Astrocyte (in vitro differentiated cells and primary cell): ENCODE measurements around the gene NGFR. TPM values are rescaled to one million over a fixed set of nuclear protein-coding genes. Genes with fewer than 3 reads are reported as not detected.

Experiments used
- DNase-seq: peaks from one replicate; pipeline ENCODE4 v3.0.0-alpha.2; 2010; ENCODE audit warnings: low read depth
- FAIRE-seq: peaks from 2 replicates; lab custom pipeline; 2011; peaks lifted over from hg19 to GRCh38; lab: Jason Lieb, UNC
- H2AFZ ChIP-seq: 2 replicates; pipeline ENCODE4 v1.6.0; 2012; ENCODE audit warnings: low read depth, low read length, inconsistent platforms
- H3K27ac ChIP-seq: 2 replicates; pipeline ENCODE4 v1.5.1; 2011; ENCODE audit warnings: low read depth, low read length, inconsistent platforms
- H3K27me3 ChIP-seq: 2 replicates; pipeline ENCODE4 v1.6.0; 2011; ENCODE audit warnings: low read length, inconsistent platforms; ENCODE audit not compliant: insufficient read depth
- H3K36me3 ChIP-seq: 2 replicates; pipeline ENCODE4 v1.5.1; 2011; ENCODE audit warnings: low read length, inconsistent platforms; ENCODE audit not compliant: insufficient read depth
- H3K4me1 ChIP-seq: 2 replicates; pipeline ENCODE4 v1.5.1; 2011; ENCODE audit warnings: low read length, inconsistent platforms; ENCODE audit not compliant: insufficient read depth
- H3K4me2 ChIP-seq: 2 replicates; pipeline ENCODE4 v1.6.0; 2012; ENCODE audit warnings: low read length, inconsistent platforms
- H3K4me3 ChIP-seq: 2 replicates; pipeline ENCODE4 v1.5.1; 2011; ENCODE audit warnings: low read depth, mild to moderate bottlenecking, low read length, inconsistent platforms; ENCODE audit not compliant: insufficient read depth
- H3K79me2 ChIP-seq: 2 replicates; pipeline ENCODE4 v1.6.0; 2012; ENCODE audit warnings: mild to moderate bottlenecking, low read length, inconsistent platforms; ENCODE audit not compliant: insufficient read depth
- H3K9ac ChIP-seq: 2 replicates; pipeline ENCODE4 v1.6.0; 2012; ENCODE audit warnings: mild to moderate bottlenecking, low read length, inconsistent platforms
- H3K9me3 ChIP-seq: 2 replicates; pipeline ENCODE4 v1.5.1; 2012; ENCODE audit warnings: low read depth, mild to moderate bottlenecking, low read length, inconsistent platforms; ENCODE audit not compliant: insufficient read depth
- H4K20me1 ChIP-seq: 2 replicates; pipeline ENCODE4 v1.6.0; 2012; ENCODE audit warnings: low read length, inconsistent platforms; ENCODE audit not compliant: insufficient read depth
- H3K27ac Mint-ChIP-seq: one replicate; pipeline ENCODE4 v1.8.0; 2021; ENCODE audit warnings: mild to moderate bottlenecking, mixed read lengths; ENCODE audit not compliant: unreplicated experiment
- H3K27me3 Mint-ChIP-seq: one replicate; pipeline ENCODE4 v1.8.0; 2021; ENCODE audit warnings: low read depth, mixed read lengths; ENCODE audit not compliant: unreplicated experiment
- H3K36me3 Mint-ChIP-seq: one replicate; pipeline ENCODE4 v1.8.0; 2021; ENCODE audit warnings: low read depth, mixed read lengths; ENCODE audit not compliant: unreplicated experiment
- H3K4me1 Mint-ChIP-seq: one replicate; pipeline ENCODE4 v1.8.0; 2021; ENCODE audit warnings: low read depth, mixed read lengths; ENCODE audit not compliant: unreplicated experiment
- H3K4me3 Mint-ChIP-seq: one replicate; pipeline ENCODE4 v1.8.0; 2021; ENCODE audit warnings: mild to moderate bottlenecking, moderate library complexity, mixed read lengths; ENCODE audit not compliant: unreplicated experiment
- H3K9me3 Mint-ChIP-seq: one replicate; pipeline ENCODE4 v1.8.0; 2021; ENCODE audit warnings: mild to moderate bottlenecking, mixed read lengths; ENCODE audit not compliant: unreplicated experiment
- EZH2 ChIP-seq: IDR thresholded peaks from 2 replicates; pipeline ENCODE4 v1.6.1; 2012; ENCODE audit warnings: mild to moderate bottlenecking, low read length, inconsistent platforms; ENCODE audit not compliant: insufficient read depth
- total RNA-seq: library from RNA; stranded (reverse); gene quantifications from 2 replicates; pipeline ENCODE4 v1.2.1, GENCODE V29; 2021
- TF ChIP-seq, protein P1 (sequence below): IDR thresholded peaks from 2 replicates; pipeline ENCODE4 v1.5.1; 2011; ENCODE audit warnings: low read depth, mild to moderate bottlenecking, inconsistent platforms, low read length, moderate library complexity; ENCODE audit not compliant: insufficient read depth

Gene NGFR
- total RNA-seq, 1 donor from 2014 or later = 0.64 TPM

DNA sequence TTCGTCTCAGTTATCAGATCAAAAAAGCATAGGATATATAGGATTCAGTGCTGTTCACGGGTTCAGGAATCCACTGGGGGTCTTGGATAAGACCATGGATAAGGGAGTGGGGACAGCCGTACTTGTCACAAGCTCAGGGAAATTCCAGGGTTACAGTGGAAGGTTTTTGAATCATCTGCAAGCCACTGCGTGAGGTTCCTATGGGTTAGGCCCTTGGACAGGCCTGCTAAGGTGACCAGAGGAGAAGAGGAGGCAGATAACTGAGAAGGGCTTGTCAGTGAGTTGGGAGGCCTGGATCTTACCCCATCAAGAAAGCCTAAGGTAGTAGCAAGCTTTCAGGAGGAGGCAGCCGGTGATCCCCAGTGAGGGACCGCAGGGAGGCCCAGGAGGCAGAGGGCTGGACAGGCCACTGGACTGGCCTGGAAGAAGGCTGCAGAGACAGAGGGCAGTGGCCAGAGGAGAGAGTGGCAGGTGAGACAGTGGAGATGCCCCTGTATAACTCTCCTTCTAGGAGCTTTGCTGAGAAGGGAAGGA, 27.3 kb downstream of the NGFR start:
- peaks cover 46% of the 10 kb centered on the region for H3K27me3 ChIP-seq
- H3K27me3 Mint-ChIP-seq = peaks cover 83% of the 10 kb centered on the region
- H3K36me3 ChIP-seq = no peaks in the 10 kb centered on the region
- no peak overlapping the region for H3K9ac ChIP-seq
- no peak overlapping the region for H3K4me2 ChIP-seq
- H3K36me3 Mint-ChIP-seq = peaks cover 2% of the 10 kb centered on the region
- TF ChIP-seq EZH2 = no peak
- H3K4me3 Mint-ChIP-seq = no peak overlapping the region
- H3K27ac Mint-ChIP-seq = no peak overlapping the region
- no peaks in the 10 kb centered on the region for H3K79me2 ChIP-seq
- no peak overlapping the region for H3K27ac ChIP-seq
- H3K9me3 Mint-ChIP-seq = peaks cover 6% of the 10 kb centered on the region
- FAIRE-seq = no peak
- H3K4me3 ChIP-seq = no peak overlapping the region
- H3K4me1 ChIP-seq = no peaks in the 10 kb centered on the region
- no peak overlapping the region for H2AFZ ChIP-seq
- no peak for DNase-seq
- H3K9me3 ChIP-seq = no peaks in the 10 kb centered on the region
- no peaks in the 10 kb centered on the region for H3K4me1 Mint-ChIP-seq
- no peaks in the 10 kb centered on the region for H4K20me1 ChIP-seq

DNA sequence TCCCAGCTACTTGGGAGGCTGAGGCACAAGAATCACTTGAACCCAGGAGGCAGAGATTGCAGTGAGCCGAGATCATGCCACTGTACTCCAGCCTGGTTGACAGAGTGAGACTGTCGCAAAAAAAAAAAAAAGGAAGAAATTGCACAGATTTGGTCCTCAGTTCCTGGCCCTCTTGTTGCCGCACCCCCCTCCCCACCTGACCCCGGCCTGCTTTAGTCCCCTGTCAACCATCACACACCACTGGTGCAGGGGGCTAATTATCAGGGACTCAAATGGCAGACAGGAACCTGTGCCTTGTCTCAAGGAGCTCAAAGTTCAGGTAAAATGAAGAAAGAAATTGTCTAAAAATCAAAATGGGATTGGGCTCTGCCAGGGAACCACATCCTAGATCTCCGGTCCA, 28.1 kb downstream of the NGFR start:
- Histone ChIP-seq H4K20me1 (no peaks in the 10 kb centered on the region), H3K36me3 (no peaks in the 10 kb centered on the region), H3K4me2 (no peak overlapping the region), H3K4me1 (no peaks in the 10 kb centered on the region), H3K9ac (no peak overlapping the region), H3K4me3 (no peak overlapping the region), H2AFZ (no peak overlapping the region), H3K9me3 (no peaks in the 10 kb centered on the region), H3K79me2 (no peaks in the 10 kb centered on the region), H3K27ac (no peak overlapping the region), H3K27me3 (peaks cover 51% of the 10 kb centered on the region)
- peaks cover 84% of the 10 kb centered on the region for H3K27me3 Mint-ChIP-seq
- no peak overlapping the region for H3K27ac Mint-ChIP-seq
- FAIRE-seq (no peak), DNase-seq (no peak)
- peaks cover 6% of the 10 kb centered on the region for H3K9me3 Mint-ChIP-seq
- H3K4me1 Mint-ChIP-seq = no peaks in the 10 kb centered on the region
- no peak overlapping the region for H3K4me3 Mint-ChIP-seq
- H3K36me3 Mint-ChIP-seq = peaks cover 2% of the 10 kb centered on the region
- TF ChIP-seq EZH2 = no peak
- TF ChIP-seq, protein P1, sequence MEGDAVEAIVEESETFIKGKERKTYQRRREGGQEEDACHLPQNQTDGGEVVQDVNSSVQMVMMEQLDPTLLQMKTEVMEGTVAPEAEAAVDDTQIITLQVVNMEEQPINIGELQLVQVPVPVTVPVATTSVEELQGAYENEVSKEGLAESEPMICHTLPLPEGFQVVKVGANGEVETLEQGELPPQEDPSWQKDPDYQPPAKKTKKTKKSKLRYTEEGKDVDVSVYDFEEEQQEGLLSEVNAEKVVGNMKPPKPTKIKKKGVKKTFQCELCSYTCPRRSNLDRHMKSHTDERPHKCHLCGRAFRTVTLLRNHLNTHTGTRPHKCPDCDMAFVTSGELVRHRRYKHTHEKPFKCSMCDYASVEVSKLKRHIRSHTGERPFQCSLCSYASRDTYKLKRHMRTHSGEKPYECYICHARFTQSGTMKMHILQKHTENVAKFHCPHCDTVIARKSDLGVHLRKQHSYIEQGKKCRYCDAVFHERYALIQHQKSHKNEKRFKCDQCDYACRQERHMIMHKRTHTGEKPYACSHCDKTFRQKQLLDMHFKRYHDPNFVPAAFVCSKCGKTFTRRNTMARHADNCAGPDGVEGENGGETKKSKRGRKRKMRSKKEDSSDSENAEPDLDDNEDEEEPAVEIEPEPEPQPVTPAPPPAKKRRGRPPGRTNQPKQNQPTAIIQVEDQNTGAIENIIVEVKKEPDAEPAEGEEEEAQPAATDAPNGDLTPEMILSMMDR = no peak

DNA sequence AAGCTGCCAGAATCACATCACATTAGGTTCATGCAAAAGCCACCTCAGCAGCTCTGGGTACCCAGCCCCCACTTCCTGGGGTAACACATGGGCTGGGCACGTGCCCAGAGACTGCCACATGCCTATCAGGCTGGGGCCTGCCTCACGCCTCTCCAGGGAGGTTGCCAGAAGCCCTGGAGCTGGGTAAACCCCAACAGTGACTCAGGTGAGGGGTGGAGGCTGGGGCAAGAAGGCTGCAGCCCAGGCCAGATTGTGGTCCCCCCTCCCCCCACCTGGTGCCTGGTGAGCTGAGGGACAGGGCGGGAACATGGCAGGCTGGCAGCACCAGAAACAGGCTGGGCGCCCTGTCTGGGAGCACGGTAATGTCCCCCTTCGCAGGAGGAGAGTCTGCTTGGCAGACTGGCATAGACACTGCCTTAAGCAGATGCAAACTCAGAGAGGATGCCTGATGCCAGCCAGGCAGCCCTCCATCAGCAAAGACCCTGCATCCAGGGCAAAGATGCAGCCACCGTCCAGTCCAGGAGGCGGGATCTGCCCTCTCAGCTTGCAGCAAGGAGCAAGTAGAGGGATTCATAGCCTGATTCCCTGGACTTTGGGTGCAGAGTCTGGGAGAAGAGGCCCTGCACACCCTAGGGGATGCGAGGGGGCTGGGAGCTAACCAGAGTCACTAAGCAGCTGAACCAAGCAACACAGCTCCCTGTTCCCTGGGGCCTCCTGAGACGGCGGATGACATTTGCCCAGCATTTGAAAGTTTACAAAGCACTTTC, 28.8 kb downstream of the NGFR start:
- Histone ChIP-seq H3K4me3 (no peak overlapping the region), H3K27me3 (peaks cover 47% of the 10 kb centered on the region), H4K20me1 (no peaks in the 10 kb centered on the region), H3K9ac (no peak overlapping the region), H3K4me1 (no peaks in the 10 kb centered on the region), H3K9me3 (no peaks in the 10 kb centered on the region), H3K4me2 (no peak overlapping the region), H3K79me2 (no peaks in the 10 kb centered on the region), H2AFZ (no peak overlapping the region), H3K27ac (no peak overlapping the region), H3K36me3 (no peaks in the 10 kb centered on the region)
- Mint-ChIP-seq H3K27ac (no peak overlapping the region), H3K4me3 (no peak overlapping the region), H3K27me3 (peaks cover 81% of the 10 kb centered on the region), H3K36me3 (peaks cover 2% of the 10 kb centered on the region), H3K9me3 (peaks cover 6% of the 10 kb centered on the region), H3K4me1 (no peaks in the 10 kb centered on the region)
- DNase-seq (no peak), FAIRE-seq (no peak)
- TF ChIP-seq, protein P1 = no peak
- TF ChIP-seq EZH2 = no peak
